Activated CD4-positive, alpha-beta T cell treated with anti-CD3 and anti-CD28 coated beads, Interleukin-10, Interleukin-2, amounts not matched to agents 100 ng/mL and 50 ng/mL, durations not matched to agents 16 hours and 8 hours (primary cell): Measurements from ENCODE around the gene GPC5.
"Not testable (repeated sequence)": the region's sequence is repeated elsewhere in the genome, so short reads cannot be mapped to it uniquely, and the experiment has no call there.

Source experiments
- DNase-seq: peaks from one replicate; pipeline ENCODE4 v3.0.0-alpha.2; 2020

Gene GPC5

GRCh38 chr13:91801772-91802171 lies 403.4 kb downstream of the GPC5 start:
- not testable (repeated sequence) for DNase-seq

DNA sequence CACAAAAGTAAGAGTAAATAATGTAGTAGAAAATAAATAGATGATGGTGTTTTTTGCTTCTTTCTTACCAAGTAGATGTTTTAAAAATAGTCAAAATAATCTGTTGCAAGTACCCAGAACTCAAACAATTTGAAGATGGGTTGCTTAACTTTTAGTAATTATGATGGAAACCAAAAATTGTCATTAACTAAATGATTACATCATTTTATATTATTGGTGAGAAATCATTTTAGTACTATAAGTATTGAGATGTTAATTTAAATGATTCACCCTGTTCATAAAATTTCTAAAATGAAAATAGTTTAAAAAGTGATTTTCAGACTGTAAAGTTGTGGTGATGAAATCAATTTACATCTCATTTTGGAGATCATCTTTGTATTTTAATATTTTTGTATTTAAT lies 404.5 kb downstream of the GPC5 start:
- DNase-seq, result no peak

GRCh38 chr13:91804724-91805123 lies 406.3 kb downstream of the GPC5 start:
- no peak for DNase-seq

- DNase-seq, result no peak
Observed at GRCh38 chr13:91805605-91806004, 407.2 kb downstream of the GPC5 start.

DNA sequence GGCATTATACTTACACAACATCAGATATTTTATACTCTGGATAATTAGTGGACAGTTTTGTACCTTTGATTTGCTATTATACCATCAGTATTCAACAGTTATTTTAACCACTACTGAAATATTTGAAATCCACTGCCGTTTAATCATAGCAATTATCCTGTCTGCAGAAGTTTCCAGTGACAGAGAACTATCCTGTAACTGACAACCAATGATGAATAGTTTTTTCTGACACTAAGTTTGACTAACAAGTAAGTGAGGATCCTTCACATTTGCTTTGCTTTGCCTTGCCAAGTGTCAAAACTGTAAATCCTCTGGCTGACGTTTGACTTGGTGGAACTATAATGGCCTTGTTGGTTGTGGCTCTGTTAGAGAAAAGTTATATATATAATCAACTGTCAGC lies 410.7 kb downstream of the GPC5 start:
- no peak for DNase-seq

DNA sequence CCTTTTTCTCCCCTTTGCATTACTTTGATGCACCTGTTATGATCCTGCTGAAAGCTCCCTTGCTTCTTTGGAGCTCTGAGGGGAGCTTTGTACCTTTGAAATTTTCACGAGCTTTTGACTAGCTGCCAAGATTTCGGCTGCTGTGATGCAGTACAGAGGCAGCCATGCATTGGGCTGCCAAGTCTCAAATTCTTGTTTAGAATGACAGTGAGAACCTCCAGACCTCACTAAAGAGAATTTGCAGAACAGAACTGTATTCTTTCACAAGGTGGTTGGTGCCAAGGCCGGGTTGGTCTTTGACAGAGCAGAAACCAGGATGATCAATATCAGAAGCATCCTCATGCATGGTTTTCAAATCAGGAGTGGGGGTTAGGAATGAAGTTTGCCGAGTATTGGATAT lies 414.8 kb downstream of the GPC5 start:
- no peak for DNase-seq

- DNase-seq, result no peak
Observed at GRCh38 chr13:91816263-91816807, 417.9 kb downstream of the GPC5 start.

DNA sequence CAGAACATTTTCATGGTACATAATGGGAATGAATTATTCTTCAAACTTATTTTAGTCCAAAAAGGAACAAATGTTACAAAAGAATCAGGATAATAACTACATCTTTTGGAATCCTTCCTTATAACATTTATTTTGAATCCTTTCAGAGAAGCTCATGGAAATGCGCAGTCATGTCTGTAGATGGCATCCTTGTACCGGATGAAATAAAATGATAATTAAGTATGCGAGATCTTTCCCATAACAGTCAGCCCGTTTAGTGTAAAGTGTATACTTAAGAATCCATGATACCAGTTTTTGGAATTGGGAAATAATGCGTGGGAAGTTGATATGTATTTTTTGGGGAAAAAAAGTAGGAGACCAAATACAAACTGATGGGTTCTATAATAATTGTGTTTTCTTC lies 418.8 kb downstream of the GPC5 start:
- DNase-seq, result no peak

- no peak for DNase-seq
Observed at GRCh38 chr13:91824416-91824815, 426.0 kb downstream of the GPC5 start.

DNA sequence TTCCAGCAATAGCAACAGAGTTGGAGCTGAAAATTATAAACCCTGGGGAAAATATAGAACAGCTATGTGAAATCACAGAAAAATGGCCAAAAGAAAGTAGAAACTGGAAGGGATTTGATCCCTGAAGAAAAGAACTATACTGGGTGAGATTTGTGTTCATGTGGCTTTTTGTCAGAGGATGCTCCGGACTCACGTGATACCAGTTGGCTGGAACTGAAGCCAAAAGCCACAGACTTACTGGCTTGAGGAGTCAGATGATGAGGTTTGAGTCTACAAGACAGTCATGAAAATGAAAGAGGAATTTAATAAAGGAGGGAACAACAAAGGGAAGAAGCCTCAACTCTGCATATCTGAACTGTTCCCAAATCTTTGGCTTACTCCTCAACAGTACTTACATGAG lies 427.1 kb downstream of the GPC5 start:
- no peak for DNase-seq

DNA sequence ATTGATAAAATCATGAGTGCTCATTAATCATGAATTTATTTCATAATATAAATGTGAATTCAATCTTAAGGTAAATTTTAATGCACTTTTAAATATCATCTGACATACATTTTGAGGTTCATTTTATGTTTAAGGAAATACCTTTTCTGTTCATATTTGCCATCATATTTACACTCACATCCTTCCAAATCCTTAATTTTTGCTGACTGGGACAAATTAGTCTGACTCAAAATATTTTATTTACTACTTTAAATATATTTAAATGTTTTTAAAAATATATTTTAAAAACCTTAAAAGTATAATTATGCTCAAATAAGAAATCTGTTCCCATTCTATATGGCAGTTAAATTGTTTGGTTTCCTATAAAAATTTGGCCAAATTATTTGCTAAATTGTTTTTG lies 438.1 kb downstream of the GPC5 start:
- no peak for DNase-seq

GRCh38 chr13:91845612-91846011 lies 447.2 kb downstream of the GPC5 start:
- no peak for DNase-seq

- no peak for DNase-seq
Observed at GRCh38 chr13:91863699-91864098, 465.3 kb downstream of the GPC5 start.

DNA sequence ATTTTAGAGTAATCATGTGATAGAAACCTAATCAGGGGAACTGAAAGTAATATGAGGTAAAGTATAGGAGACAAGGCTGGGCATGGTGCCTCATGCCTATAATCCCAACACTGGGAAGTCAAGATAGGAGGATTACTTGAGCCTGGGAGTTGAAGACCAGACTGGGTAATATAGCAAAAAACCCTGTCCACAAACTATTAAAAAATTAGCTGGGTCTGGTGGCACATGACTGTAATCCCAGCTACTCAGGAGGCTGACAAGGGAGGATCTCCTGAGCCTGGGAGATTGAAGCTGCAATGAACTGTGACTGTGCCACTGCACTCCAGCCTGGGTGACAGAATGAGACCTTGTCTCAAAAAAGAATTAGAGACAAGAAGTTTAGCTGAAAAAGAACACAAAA lies 469.9 kb downstream of the GPC5 start:
- DNase-seq, result no peak

- no peak for DNase-seq
Observed at GRCh38 chr13:91878491-91878890, 480.1 kb downstream of the GPC5 start.

- DNase-seq, result no peak
Observed at GRCh38 chr13:91879360-91879759, 480.9 kb downstream of the GPC5 start.

DNA sequence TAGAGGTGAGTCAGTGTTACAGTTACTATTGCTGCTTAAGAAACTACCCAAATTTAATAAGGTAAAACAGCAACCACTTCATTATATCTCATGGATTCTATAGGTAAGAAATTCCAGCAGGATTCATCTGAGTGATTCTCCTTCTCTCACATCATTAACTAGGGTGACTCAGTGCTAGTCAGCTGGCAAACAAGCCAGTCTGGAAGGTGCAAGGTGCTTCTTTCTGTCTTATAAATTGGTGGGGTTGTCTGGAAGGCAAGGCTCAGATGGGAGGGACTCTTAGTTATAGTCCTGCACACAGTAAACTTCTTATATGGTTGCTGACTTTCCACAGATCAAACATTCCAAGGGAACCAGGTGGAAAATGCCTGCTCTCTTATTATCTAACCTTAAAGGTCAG lies 484.5 kb downstream of the GPC5 start:
- no peak for DNase-seq

DNA sequence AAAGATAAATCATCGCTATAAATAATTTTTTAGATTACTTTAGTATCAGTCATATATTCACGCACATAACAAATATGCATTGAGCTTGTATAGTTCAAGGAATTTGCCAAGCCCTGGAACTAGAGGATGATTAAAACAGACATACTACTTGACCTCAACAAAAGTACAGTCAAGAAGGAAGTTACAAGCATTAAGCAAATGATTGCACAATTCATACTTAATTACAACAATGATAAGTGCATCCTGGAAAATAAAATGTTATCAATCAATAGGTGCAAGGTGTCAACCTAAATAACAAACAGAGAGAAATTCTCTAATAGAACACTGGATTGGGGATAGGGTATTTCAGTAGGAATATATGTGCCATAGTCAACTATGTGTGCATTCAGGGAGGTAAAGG lies 491.2 kb downstream of the GPC5 start:
- DNase-seq, result no peak

- DNase-seq, result no peak
Observed at GRCh38 chr13:91891141-91891540, 492.7 kb downstream of the GPC5 start.

GRCh38 chr13:91893040-91893439 lies 494.6 kb downstream of the GPC5 start:
- DNase-seq, result no peak

GRCh38 chr13:91894316-91894715 lies 495.9 kb downstream of the GPC5 start:
- no peak for DNase-seq

DNA sequence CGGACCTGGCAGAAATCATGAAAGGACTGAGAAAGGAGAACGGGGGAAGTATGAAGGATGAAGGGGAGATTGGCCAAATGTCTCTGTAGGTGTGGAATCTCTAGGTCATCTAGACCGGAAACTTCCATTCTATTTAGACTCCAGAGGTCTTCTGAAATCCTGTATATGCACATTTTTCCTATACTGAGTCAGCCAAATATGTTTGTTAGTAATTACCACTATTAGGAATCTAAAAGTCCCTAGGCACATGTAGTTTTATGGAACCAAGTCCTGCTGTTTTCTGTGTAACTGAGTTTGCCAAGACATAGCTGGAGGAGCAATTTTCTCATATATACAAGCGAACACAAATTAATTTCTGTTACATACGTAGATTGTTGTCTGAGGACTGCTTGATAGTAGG lies 498.1 kb downstream of the GPC5 start:
- no peak for DNase-seq

DNA sequence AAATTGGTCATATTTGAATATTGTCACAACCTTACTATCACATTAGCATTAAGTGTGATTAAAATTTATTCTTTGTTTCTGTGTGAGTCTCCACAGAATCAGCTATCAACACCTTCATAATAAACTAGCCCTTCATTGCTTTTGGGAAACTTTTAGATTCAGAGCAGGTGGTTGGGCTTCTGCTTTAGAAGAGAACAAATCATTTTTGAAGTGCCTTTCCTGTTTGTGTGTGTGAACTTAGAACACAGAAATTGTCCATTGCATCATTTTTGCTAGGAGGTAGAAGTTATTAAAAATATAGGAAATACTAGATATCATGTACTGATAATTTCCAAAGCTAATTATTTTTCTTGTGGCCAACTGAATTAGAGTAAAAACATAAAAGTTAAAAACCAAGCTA lies 500.6 kb downstream of the GPC5 start:
- DNase-seq, result not testable (repeated sequence)

- no peak for DNase-seq
Observed at GRCh38 chr13:91902291-91902690, 503.9 kb downstream of the GPC5 start.

GRCh38 chr13:91904005-91904404 lies 505.6 kb downstream of the GPC5 start:
- no peak for DNase-seq

GRCh38 chr13:91904597-91904996 lies 506.2 kb downstream of the GPC5 start:
- DNase-seq, result no peak
